Mesothelial cell of epicardium (in vitro differentiated cells): ENCODE results near the gene GSC2. TPM values are rescaled to one million over a fixed set of nuclear protein-coding genes. Genes with fewer than 3 reads are reported as not detected.
A peak's percentile ranks its signal among the peaks of the same experiment; 100 is the strongest.

Source experiments
- DNase-seq, 2 experiments: peaks; one replicate each; pipeline ENCODE4 v3.0.0; 2021; ENCODE audit warnings: low spot score in 2 of 2; ENCODE audit not compliant: unreplicated experiment in 2 of 2
- H3K27ac Mint-ChIP-seq: 2 replicates; pipeline ENCODE4 v1.8.0; 2021; ENCODE audit warnings: mixed read lengths
- H3K27me3 Mint-ChIP-seq: 2 replicates; pipeline ENCODE4 v1.8.0; 2021; ENCODE audit warnings: low read depth, mixed read lengths
- H3K36me3 Mint-ChIP-seq: 2 replicates; pipeline ENCODE4 v1.8.0; 2021; ENCODE audit warnings: mixed read lengths
- H3K4me1 Mint-ChIP-seq: 2 replicates; pipeline ENCODE4 v1.8.0; 2021; ENCODE audit warnings: mixed read lengths
- H3K4me3 Mint-ChIP-seq: 2 replicates; pipeline ENCODE4 v1.8.0; 2021; ENCODE audit warnings: mild to moderate bottlenecking, moderate library complexity, mixed read lengths
- H3K9me3 Mint-ChIP-seq: 2 replicates; pipeline ENCODE4 v1.8.0; 2021; ENCODE audit warnings: mixed read lengths
- total RNA-seq: library from RNA; stranded (reverse); gene quantifications from 3 replicates; pipeline ENCODE4 v1.2.1, GENCODE V29; 2021
- TF ChIP-seq, protein P1 (sequence below): fragments of 200-600 bp; sonication (generic); IDR thresholded peaks from one replicate; pipeline ENCODE4 v1.5.0; 2021; ENCODE audit warnings: antibody characterized with exemption; ENCODE audit not compliant: unreplicated experiment

GSC2 gene
- total RNA-seq, 1 donor from 2014 or later: not detected

DNA sequence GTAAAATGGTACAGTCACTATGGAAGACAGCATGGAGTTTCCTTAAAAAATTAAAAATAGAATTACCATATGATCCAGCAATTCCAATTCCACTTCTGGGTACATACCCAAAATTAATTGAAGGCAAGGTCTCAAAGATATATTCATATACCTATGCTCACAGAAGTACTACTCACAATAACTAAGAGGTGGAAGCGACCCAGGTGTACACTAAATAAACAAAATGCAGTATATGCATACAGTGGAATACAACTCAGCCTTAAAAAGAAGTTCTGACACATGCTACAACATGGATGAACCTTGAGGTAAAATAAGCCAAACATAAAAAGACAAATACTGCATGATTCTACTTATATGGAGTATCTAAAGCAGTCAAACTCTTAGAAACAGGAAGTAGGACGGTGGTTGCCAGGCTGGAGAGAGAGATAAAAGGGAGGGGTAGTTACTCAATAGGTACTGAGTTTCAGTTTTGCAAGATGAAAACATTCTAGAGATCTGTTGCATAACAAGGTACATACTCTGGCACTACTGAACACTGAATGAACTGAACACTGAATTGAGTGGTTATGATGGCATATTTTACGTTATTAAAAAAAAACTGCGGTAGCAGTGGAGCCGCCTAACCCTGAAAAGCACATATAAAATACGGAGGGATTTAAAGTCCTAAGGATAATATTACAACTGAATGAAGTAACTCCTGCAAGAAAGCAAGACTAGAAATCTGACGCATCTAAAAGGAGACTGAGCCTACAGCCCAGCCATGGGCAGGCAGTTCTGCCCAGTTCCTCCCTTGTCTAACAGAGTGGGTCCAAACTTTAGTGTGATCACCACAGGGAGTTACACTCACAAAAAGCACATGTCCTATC lies 40.7 kb downstream of the GSC2 start:
- DNase-seq: no peak
- H3K4me1 Mint-ChIP-seq: peaks cover 9% of the 10 kb centered on the region
- no peak overlapping the region for H3K4me3 Mint-ChIP-seq
- H3K36me3 Mint-ChIP-seq: no peaks in the 10 kb centered on the region
- H3K27me3 Mint-ChIP-seq: no peaks in the 10 kb centered on the region
- no peaks in the 10 kb centered on the region for H3K9me3 Mint-ChIP-seq
- TF ChIP-seq, protein P1, sequence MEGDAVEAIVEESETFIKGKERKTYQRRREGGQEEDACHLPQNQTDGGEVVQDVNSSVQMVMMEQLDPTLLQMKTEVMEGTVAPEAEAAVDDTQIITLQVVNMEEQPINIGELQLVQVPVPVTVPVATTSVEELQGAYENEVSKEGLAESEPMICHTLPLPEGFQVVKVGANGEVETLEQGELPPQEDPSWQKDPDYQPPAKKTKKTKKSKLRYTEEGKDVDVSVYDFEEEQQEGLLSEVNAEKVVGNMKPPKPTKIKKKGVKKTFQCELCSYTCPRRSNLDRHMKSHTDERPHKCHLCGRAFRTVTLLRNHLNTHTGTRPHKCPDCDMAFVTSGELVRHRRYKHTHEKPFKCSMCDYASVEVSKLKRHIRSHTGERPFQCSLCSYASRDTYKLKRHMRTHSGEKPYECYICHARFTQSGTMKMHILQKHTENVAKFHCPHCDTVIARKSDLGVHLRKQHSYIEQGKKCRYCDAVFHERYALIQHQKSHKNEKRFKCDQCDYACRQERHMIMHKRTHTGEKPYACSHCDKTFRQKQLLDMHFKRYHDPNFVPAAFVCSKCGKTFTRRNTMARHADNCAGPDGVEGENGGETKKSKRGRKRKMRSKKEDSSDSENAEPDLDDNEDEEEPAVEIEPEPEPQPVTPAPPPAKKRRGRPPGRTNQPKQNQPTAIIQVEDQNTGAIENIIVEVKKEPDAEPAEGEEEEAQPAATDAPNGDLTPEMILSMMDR: no peak
- peak overlapping the region; percentile 57 for H3K27ac Mint-ChIP-seq

DNA sequence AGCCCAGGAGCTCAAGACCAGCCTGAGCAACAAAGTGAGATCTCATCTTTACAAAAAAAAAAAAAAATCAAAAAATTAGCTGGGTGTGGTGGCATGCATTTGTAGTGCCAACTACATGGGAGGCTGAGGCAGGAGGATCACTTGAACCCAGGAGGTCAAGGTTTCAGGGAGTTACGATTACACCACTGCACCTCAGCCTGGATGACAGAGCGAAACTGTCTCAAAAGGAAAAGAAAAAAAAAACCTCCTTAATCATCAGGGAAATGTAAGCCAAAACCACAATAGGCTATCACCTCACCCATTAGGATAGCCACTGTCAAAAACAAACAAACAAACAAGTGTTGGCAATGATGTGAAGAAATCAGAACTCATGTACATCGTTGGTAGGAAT lies 41.3 kb downstream of the GSC2 start:
- no peak overlapping the region for H3K27ac Mint-ChIP-seq
- no peak for DNase-seq
- TF ChIP-seq, protein P1: no peak
- no peaks in the 10 kb centered on the region for H3K36me3 Mint-ChIP-seq
- H3K9me3 Mint-ChIP-seq: no peaks in the 10 kb centered on the region
- H3K4me1 Mint-ChIP-seq: peaks cover 15% of the 10 kb centered on the region
- H3K4me3 Mint-ChIP-seq: no peak overlapping the region
- no peaks in the 10 kb centered on the region for H3K27me3 Mint-ChIP-seq

DNA sequence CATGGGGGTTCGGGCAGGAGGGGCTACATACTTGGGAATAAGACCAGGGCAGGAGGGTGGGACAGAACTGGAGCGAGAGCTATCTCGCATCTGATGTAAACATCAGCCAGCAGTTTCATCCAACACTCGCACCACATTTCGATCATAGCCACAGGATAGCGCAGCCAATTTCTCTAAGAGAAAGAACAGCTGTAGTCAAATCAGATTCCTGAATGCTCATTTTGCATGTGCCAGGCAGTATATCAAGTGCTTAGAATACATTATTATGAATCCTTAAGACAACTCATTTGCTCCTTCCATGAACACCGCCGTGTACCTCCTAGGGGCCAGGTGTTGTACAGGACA lies 42.4 kb downstream of the GSC2 start:
- no peaks in the 10 kb centered on the region for H3K9me3 Mint-ChIP-seq
- no peak overlapping the region for H3K27ac Mint-ChIP-seq
- TF ChIP-seq, protein P1: no peak
- H3K36me3 Mint-ChIP-seq: no peaks in the 10 kb centered on the region
- peaks cover 15% of the 10 kb centered on the region for H3K4me1 Mint-ChIP-seq
- no peaks in the 10 kb centered on the region for H3K27me3 Mint-ChIP-seq
- no peak for DNase-seq
- H3K4me3 Mint-ChIP-seq: no peak overlapping the region

- peaks cover 1% of the 10 kb centered on the region for H3K36me3 Mint-ChIP-seq
- no peak for DNase-seq
Measured at GRCh38 chr22:19106886-19107729, 43.0 kb downstream of the GSC2 start.

More at GRCh38 chr22:19106886-19107729, 43.0 kb downstream of the GSC2 start:
- Mint-ChIP-seq H3K27me3 (no peaks in the 10 kb centered on the region), H3K9me3 (no peaks in the 10 kb centered on the region), H3K27ac (no peak overlapping the region), H3K4me1 (peaks cover 15% of the 10 kb centered on the region), H3K4me3 (no peak overlapping the region)
- TF ChIP-seq, protein P1: no peak
